ENCODE measurements around the gene LRRC41.
"Not testable (repeated sequence)": the region's sequence is repeated elsewhere in the genome, so short reads cannot be mapped to it uniquely, and the experiment has no call there.

The LRRC41 gene

GRCh38 chr1:46284058-46284457, 19.4 kb downstream of the LRRC41 start:
- no peak for DNase-seq

GRCh38 chr1:46281021-46281420, 22.4 kb downstream of the LRRC41 start:
- no peak for DNase-seq

GRCh38 chr1:46280092-46280491, 23.3 kb downstream of the LRRC41 start:
- no peak for DNase-seq

- DNase-seq: no peak
Observed at GRCh38 chr1:46278807-46279206, 24.6 kb downstream of the LRRC41 start.

- no peak for DNase-seq
Observed at GRCh38 chr1:46277658-46278373, 25.6 kb downstream of the LRRC41 start.

GRCh38 chr1:46275030-46275337, 28.4 kb downstream of the LRRC41 start:
- DNase-seq: no peak

GRCh38 chr1:46274225-46275029, 29.0 kb downstream of the LRRC41 start:
- DNase-seq: no peak

GRCh38 chr1:46268578-46268977, 34.8 kb downstream of the LRRC41 start:
- DNase-seq: no peak

- DNase-seq: no peak
Observed at GRCh38 chr1:46263146-46263545, 40.3 kb downstream of the LRRC41 start.

- no peak for DNase-seq
Observed at GRCh38 chr1:46262508-46262907, 40.9 kb downstream of the LRRC41 start.

- DNase-seq: no peak
Observed at GRCh38 chr1:46256523-46256922, 46.9 kb downstream of the LRRC41 start.

- no peak for DNase-seq
Observed at GRCh38 chr1:46254668-46255067, 48.7 kb downstream of the LRRC41 start.

- DNase-seq: no peak
Observed at GRCh38 chr1:46248122-46248920, 55.1 kb downstream of the LRRC41 start.

- peak; percentile 96 for DNase-seq
Observed at GRCh38 chr1:46247436-46248121, 55.8 kb downstream of the LRRC41 start, which contains the start of gene RAD54L. TSS of gene RAD54L (plus strand) at chr1:46247763. CDS start at chr1:46248406, 643 bp downstream.

- peak; percentile 68 for DNase-seq
Observed at GRCh38 chr1:46246548-46247435, 56.6 kb downstream of the LRRC41 start.

- not testable (repeated sequence) for DNase-seq
Observed at GRCh38 chr1:46246136-46246535, 57.3 kb downstream of the LRRC41 start.

- no peak for DNase-seq
Observed at GRCh38 chr1:46244656-46245371, 58.6 kb downstream of the LRRC41 start.

GRCh38 chr1:46243831-46244230, 59.6 kb downstream of the LRRC41 start:
- not testable (repeated sequence) for DNase-seq

- DNase-seq: no peak
Observed at GRCh38 chr1:46242918-46243317, 60.5 kb downstream of the LRRC41 start.

GRCh38 chr1:46241733-46242132, 61.7 kb downstream of the LRRC41 start:
- not testable (repeated sequence) for DNase-seq

GRCh38 chr1:46238865-46239264, 64.6 kb downstream of the LRRC41 start:
- DNase-seq: not testable (repeated sequence)

All from activated CD8-positive, alpha-beta memory T cell treated with anti-CD3 and anti-CD28 coated beads, Interleukin-2, amount 50 U/mL, for 4 hours (primary cell).